ENCODE measurements around the gene SESN2.
A peak's percentile ranks its signal among the peaks of the same experiment; 100 is the strongest.
"Not testable (repeated sequence)": the region's sequence is repeated elsewhere in the genome, so short reads cannot be mapped to it uniquely, and the experiment has no call there.

The SESN2 gene

GRCh38 chr1:28290851-28291250 lies 31.5 kb downstream of the SESN2 start:
- DNase-seq: no peak

DNA sequence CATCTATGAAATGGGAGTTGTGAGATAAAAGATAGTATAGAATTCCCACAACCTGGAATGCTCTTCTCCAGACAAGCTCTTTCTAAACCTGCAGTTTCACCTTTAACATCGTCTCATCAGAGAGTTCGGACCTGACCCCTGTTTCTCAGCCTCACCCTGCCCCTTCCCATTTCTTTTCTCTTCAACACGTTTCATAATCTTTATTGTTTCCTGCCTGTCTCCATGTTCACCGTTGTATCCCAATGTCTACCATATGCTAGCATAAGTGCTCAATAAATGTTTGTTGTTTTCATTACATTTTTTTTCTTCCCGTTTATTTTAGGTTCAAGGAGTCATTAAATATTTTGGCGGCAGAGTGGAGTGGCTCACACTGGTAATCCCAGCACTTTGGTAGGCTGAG lies 32.4 kb downstream of the SESN2 start:
- DNase-seq: no peak

DNA sequence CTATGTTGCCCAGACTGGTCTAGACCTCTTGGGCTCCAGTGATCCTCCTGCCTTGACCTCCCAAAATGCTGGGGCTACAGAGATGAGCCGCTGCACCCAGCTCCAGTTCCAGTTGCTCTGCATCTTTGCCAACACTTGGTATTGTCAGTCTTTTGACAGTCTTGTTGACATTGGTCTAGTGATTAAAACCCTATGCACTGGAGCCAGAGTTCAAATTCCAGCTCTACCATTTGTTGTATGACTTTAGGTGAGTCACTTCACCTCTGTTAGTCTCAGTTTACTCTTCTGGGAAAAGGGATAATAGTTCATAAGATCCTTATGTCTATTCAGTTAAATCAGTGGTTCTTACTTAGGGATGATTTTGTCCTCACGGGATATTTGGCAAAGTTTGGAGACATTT lies 36.6 kb downstream of the SESN2 start:
- DNase-seq: no peak

DNA sequence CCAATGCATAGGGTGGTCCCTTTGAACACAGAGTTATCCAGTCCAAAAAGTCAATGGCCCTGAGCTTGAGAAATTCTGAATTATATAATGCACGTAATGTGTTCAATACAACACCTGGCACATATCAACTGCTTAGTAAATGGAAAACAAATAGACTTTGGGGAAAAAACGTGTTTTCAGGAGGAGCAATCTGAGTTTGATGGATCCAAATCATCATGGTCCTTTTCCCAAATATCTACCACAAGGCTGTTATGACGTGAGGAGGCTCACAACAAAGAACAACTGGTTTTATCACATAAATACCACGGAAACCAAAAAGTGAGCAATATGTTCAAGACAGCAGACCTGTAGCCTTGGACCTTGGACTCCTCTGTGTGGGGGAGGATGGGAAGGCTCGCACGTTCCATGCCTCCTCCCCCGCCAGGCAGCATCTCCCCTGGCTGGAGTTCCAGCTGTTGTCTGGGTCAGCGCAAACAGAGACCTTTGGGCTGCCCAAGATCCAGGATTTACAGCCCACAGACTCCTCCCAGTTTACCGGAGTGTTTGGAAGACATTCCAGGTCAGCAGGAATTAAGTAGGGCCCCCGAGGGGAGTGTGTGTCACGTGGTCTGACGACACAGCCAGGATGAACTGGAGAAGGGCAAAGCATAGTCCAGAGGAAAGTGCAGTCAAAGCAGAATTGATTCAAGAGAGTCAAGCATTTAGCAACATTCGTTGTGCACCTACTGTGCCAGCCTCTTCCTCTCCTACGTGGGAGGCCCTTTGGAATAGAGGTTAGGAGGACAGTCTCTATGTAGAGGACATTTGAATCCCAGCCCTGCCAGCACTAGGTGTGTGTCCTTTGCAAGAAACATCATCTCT lies 37.3 kb downstream of the SESN2 start:
- DNase-seq: peak; percentile 11

DNA sequence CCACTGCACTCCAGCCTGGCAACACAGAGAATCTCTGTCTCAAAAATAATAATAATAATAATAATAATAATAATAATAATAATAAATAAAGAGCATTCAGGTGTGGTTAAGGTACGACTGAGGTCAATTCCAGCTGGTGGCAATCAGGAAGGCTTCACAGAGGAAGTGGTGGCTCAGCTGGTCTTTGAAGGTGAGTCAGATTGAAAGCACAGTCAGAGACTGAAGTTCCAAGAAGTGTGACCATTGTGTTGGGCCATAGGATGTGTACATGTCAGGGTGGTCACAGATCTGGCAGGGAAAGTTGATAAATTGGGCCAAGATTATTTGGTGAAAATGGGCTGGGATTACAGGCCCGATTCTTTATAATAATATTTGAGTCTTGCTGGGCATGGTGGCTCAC lies 38.5 kb downstream of the SESN2 start:
- no peak for DNase-seq

- no peak for DNase-seq
These were observed 39.1 kb downstream of the SESN2 start for GRCh38 chr1:28298438-28298837.

DNA sequence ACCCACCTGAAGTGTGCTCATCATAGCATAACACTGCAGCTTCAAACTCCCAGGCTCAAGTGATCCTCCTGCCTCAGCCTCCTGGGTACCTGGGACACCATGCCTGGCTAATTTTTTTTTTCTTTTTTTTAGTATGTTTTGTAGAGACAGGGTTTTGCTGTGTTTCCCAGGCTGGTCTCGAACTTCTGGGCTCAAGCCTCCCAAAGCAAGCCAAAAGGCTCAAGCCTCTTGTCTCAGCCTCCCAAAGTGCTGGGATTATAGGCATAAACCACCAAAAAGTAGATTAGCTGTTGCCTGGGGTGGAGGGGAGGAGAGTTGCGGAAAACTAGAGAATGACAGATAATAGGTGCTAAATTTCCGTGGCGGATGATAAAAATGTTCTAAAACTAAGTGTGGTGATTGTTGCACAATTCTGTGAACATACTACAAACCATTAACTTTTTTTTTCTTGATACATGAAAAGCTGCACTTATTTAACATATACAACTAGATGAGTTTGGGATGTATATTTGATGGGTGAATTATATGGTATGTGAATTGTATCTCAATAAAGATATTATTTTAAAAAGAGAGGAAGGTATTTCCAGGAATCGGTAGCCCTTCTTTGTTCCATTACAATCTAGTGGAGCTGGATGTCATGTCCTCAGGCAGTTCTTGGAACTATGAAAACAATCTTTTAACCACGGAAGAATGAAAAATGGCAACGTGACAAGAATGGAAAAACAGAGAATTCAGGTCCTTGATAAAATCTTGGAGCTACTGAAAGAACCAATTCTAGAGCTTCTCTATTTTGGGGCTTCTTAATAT lies 42.3 kb downstream of the SESN2 start:
- DNase-seq: no peak

DNA sequence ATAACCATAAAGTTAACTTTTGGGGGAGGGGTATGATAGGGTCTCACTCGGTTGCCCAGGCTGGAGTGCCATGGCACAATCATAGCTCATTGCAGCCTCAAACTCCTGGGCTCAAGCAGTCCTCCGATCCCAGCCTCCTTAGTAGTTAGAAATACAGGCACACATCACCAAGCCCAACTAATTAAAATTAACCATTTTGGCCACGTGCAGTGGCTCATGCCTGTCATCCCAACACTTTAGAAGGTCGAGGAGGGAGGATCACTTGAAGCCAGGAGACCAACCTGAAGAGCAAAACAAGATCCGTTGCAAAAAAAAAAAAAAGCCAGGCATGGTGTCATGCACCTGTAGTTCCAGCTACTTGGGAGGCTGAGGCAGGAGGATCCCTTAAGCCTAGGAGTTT lies 42.9 kb downstream of the SESN2 start:
- no peak for DNase-seq

GRCh38 chr1:28306301-28306949 lies 47.1 kb downstream of the SESN2 start:
- DNase-seq: no peak

DNA sequence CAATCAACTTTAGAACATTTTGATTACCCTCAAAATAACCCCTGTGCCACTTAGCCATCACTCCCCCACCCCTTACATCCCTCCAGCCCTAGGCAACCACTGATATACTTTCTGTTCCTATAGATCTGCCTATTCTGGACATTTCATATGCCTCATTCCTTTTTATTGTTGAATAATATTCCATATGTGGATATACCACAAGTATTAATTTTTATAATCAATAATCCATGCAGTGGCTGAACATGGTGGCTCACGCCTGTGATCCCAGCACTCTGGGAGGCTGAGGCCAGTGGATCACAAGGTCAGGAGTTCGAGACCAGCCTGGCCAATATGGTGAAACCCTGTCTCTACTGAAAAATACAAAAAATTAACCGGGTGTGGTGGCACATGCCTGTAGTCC lies 49.4 kb downstream of the SESN2 start:
- no peak for DNase-seq

DNA sequence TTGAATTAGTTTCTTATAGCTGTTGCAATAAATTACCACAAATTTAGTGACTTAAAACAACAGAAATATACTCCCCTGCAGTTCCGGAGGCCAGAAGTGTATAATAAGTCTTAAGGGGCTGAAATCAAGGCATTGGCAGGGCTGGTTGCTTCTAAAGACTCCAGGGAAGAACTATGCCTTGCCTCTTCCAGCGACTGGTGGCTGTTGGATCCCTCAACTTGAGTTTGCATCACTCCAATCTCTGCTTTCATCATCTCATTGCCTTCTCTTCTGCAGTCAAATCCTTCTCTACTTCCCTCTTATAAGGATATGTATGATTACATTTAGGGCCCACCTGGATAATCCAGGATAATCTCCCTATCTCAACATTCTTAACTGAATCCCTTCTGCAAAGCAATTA lies 50.4 kb downstream of the SESN2 start:
- DNase-seq: no peak

- DNase-seq: peak; percentile 10
These were observed 54.6 kb downstream of the SESN2 start for GRCh38 chr1:28313702-28314546.

GRCh38 chr1:28314547-28314941 lies 55.2 kb downstream of the SESN2 start:
- no peak for DNase-seq

- no peak for DNase-seq
These were observed 57.7 kb downstream of the SESN2 start for GRCh38 chr1:28317014-28317413.

GRCh38 chr1:28322194-28322593 lies 62.9 kb downstream of the SESN2 start:
- DNase-seq: no peak

- no peak for DNase-seq
These were observed 64.4 kb downstream of the SESN2 start for GRCh38 chr1:28323720-28324119.

- no peak for DNase-seq
These were observed 67.2 kb downstream of the SESN2 start for GRCh38 chr1:28326515-28326914.

- no peak for DNase-seq
These were observed 67.7 kb downstream of the SESN2 start for GRCh38 chr1:28326984-28327383.

DNA sequence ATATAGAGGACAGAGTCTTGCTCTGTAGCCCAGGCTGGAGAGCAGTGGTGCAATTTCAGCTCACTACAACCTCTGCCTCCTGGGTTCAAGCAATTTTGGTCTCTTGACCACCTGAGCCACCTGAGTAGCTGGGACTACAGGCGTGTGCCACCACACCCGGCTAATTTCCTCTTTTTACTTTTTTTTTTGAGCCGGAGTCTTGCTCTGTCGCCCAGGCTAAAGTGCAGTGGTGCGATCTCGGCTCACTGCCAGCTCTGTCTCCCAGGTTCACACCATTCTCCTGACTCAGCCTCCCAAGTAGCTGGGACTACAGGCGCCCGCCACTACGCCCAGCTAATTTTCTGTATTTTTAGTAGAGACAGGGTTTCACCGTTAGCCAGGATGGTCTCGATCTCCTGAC lies 68.1 kb downstream of the SESN2 start:
- not testable (repeated sequence) for DNase-seq

DNA sequence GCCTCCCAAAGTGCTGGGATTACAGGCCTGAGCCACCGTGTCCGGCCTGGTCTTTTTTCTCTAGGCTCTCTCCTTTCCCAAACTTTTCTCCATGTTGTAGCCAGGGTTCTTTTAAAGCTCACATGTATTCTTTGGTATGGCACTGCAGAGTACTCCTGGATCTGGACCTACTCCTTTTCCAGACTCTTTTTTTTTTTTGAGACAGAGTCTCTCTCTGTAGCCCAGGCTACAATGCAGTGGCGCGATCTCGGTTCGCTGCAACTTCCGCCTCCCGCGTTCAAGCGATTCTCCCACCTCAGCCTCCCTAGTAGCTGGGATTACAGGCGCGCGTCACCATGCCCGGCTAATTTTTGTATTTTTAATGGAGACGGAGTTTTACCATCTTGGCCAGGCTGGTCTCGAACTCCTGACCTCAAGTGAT lies 68.9 kb downstream of the SESN2 start:
- no peak for DNase-seq

GRCh38 chr1:28329395-28330153 lies 70.3 kb downstream of the SESN2 start:
- no peak for DNase-seq

Data from T1000 (cell line).